NCI-H2029 (cell line): ENCODE results near the gene DCAF15.
A peak's percentile ranks its signal among the peaks of the same experiment; 100 is the strongest.
"Not testable (repeated sequence)": the region's sequence is repeated elsewhere in the genome, so short reads cannot be mapped to it uniquely, and the experiment has no call there.

Experiments used
- DNase-seq: peaks from one replicate; lab custom pipeline; 2025; lab: John Stamatoyannopoulos, UW

DCAF15 gene

GRCh38 chr19:13959962-13960862, 7.9 kb downstream of the DCAF15 start:
- DNase-seq: no peak

GRCh38 chr19:13960863-13961784, 8.8 kb downstream of the DCAF15 start:
- DNase-seq: no peak

DNA sequence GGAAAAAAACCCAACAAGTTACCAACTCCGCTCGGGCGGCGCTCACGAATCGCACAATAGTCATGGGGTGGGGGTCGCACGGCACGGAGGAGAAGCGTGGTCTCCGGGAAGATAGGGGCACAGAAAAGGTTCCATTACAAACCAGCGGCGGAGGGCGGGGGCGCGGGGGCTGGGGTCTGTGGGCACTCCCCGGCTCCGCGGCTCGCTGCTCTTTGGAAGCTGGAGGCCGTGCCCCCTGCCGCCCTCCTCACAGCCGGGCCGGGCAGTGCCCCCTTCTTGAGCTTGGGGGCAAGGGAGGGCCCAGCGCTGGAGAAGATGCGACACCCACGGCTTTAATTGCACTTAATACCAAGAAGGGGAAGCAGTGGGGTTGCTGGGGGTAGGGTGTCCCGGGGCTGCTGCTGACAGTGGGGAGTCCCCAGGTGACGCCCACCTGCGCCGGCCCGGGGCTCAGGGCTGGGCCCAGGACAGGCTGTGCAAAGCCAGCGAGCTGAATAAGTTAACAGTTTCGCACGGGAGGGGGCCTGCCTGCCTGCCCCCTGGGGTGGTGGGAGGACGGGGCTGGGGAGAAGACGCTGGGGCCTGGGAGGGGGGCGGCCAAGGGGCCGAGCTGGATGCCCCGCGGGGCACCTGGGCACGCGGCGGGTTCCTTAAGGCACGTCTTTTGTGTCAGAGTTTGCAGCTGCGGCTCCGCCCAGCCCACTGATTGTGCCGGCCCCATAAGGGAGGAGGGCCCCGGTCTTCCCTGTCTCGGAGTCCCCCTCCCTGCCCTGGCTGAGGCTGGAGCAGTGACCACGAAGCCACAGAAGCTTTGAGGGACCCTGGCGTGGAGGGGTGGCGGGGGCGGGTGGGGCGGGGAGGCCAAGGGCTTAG, 9.8 kb downstream of the DCAF15 start:
- no peak for DNase-seq

GRCh38 chr19:13962699-13963602, 10.6 kb downstream of the DCAF15 start:
- no peak for DNase-seq

- DNase-seq: no peak
These were observed 11.3 kb downstream of the DCAF15 start for GRCh38 chr19:13963603-13964105.

DNA sequence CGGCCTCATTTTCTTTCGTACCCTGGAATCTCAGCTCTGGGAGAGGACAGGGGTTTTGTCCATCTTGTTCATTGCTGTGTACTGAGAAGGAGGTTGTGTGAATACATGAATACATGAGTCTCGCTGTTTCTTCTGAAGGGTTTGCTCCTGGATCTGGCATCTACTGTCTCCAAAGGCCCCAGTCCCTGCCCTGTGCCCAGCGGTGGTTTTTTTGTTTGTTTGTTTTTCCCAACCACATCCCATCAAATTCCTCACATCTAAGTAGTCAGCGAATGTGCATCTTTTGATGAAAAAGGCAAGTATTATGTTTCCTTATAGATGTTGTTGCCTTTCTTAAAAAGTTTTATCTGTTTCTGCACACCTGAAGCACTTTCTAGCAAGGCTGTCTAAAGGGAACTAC, 12.5 kb downstream of the DCAF15 start:
- DNase-seq: no peak

DNA sequence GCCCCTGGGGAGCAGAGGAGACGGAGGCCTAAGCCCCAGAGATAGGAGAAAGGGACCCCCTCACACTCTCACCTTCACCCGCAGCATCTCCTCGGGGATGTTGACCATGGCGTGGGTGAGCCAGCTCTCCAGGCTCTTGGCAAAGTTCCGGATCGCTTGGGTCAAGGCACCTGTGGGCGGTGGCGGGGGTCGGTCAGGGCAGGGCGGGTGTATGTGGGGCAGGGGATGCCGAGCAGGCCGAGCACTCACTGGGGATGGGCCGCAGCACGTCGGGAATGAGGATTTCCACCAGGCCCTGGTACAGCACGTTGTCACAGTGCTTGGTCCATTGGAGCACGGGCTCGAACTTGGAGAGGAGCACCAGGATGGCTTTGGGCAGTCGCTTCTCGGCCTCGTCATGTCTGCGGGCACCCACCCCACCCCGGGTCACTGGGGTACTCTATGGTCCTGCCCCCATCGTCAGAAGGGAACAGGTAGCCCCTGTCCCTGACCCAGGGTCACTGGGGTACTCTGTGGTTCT, 13.1 kb downstream of the DCAF15 start:
- DNase-seq: no peak

- DNase-seq: no peak
These were observed 13.8 kb downstream of the DCAF15 start for GRCh38 chr19:13965926-13966683.

DNA sequence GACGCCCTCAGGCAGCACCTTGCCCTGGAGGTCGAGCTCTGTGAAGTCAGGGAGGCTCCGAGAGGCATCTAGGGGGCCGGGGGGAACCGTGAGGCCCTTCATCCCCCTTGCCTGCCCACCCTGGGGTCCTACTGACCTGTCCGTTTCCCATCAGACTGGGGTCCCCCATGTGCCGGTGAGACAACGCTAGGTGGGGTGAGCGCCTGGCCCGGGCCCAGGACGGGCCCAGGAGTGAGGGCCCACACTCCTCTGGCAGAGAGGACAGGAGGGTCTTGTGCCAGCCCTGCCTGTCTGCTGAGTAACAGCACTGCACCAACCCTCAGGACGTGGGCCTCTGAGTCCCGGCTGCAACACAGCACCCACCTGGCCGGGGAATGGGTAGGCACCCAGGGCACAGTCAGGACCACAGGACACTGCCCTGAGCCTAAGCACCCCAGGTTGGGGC, 14.4 kb downstream of the DCAF15 start:
- no peak for DNase-seq

DNA sequence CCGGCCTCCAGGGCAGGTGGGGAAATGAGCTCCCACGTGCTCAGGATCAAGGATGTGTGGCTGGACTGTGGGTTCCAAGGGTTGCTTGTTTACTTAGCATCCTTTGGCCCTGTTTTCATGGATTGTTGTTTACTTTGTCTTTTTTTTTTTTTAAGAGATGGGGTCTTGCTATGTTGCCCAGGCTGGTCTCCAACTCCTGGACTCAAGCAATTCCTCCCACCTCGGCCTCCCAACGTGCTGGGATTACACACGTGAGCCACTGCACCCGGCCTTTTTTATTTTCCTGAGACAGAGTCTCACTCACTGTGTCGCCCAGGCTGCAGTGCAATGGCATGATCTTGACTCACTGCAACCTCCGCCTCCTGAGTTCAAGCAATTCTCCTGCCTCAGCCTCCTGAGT, 14.9 kb downstream of the DCAF15 start:
- not testable (repeated sequence) for DNase-seq

GRCh38 chr19:13968383-13968935, 16.1 kb downstream of the DCAF15 start:
- DNase-seq: no peak

- DNase-seq: no peak
These were observed 16.7 kb downstream of the DCAF15 start for GRCh38 chr19:13968999-13969398.

DNA sequence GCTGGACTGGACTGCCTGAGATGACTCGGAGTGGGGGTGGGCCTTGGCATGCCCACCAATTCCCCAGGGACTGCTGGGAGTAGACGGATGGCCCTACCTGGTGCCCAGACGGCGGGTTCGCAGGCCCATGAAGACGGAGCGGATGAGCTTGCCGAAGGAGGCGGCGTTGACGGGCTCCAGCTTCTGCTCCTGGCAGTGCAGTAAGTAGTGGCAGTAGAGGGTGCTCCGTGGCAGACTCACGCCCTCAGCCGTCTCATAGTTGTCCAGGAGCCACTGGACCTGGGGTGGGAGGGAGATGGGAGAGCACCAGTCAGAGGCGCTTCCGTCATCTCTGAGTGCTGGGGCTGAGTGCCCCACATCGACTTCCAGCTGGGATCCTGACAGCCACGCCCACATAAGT, 17.6 kb downstream of the DCAF15 start:
- no peak for DNase-seq

DNA sequence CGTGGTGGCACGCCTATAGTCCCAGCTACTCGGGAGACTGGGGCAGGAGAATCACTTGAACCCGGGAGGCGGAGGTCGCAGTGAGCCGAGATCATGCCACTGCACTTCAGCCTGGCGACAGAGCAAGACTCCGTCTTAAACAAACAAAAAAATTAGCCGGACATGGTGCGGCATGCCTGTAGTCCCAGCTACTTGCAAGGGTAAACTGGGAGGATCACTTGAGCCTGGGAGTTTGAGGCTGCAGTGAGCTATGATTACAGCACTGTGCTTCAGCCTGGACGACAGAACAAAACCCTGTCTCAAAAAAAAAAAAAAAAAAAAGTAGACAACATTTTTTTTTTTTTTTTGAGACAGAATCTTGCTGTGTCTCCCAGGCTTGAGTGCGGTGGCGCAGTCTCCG, 19.6 kb downstream of the DCAF15 start:
- DNase-seq: not testable (repeated sequence)

DNA sequence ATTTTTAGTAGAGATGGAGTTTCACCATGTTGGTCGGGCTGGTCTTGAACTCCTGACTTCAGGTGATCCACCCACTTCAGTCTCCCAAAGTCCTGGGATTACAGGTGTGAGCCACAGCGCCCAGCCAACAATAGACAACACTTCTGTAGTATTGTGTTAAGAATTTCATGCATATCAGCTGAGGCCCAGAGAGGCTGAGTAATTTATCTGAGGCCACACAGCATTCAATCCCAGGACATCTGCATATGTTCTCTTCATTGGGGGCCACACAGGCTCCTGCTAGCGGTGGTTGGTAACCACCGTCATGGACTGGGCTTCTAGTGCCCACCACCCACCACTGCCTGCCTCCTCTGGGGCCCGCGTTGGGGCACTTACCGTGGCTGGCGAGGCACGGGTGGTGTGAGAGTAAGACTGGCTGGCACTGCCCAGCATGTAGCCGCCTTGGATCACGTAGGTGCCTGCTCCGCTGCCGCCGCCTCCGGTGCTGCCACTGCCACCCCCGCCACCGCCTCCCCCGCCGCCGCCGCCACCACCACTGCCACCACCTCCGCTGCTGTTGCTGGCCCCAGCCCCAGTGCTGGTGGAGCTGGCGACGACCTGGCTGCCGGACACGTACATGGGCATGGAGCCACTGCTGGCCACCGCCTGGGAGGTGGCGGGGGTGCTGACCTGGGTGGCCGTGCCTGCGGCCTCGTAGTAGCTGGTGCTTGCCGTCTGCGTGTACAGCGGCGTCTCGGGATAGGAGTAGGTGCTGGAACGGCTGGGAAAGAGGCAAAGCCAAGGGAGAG, 20.3 kb downstream of the DCAF15 start:
- no peak for DNase-seq

- DNase-seq: not testable (repeated sequence)
These were observed 21.2 kb downstream of the DCAF15 start for GRCh38 chr19:13973479-13973878.

DNA sequence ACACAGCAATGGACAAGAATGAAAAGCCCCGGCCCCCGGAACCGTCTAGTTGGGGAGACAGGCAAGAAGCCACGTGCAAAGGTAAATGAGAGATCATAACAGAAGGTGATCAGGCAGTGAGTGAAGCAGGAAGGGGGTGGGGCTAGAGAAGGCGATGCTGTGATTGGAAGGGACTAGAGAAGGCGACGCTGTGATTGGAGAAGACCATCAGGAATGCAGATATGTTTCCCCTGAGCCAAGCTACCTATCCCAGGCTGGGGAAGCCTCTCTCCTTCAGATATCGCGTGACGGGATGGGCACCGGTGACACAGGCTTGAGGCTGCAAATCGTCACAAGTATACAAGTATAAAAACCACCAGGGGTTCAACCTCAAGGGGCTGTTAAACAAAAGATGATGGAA, 21.8 kb downstream of the DCAF15 start:
- DNase-seq: peak; percentile 93

- no peak for DNase-seq
These were observed 23.6 kb downstream of the DCAF15 start for GRCh38 chr19:13975870-13976269.
